ENCODE data around the gene MAPT.

DNA sequence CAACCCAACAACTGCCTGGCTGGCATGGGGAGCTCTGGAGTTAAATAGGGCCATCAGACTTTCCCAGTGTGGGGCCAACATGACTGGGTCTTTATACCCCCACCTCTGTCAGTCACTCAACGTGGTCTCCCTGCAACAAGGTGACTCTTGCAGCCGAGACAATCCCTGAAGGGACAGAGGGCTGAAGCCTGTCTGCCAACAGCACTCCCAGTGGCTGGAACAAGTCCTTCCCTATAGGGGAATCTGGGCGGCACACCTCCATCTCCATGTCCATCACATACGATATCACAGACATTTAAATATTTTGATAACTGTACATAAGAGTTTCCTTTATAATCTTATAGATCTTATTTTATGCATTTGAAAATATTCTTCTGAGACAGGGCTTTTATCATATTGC, 4.8 kb upstream of the MAPT start:
- TF ChIP-seq POLR2A (IDR thresholded peaks at IDR 0.05; ENCODE audit: low read depth, low read length) (no peak), TAF1 (IDR thresholded peaks at IDR 0.05; ENCODE audit: borderline replicate concordance, low read depth, low read length) (no peak)
